GM21515 (cell line): ENCODE data around the gene GDF2.
A peak's percentile ranks its signal among the peaks of the same experiment; 100 is the strongest.

ENCODE experiments used
- ATAC-seq: cut with Tn5 transposase; IDR thresholded peaks from one replicate; pipeline ENCODE4 v1.9.1; 2021; ENCODE audit not compliant: unreplicated experiment

Gene GDF2

DNA sequence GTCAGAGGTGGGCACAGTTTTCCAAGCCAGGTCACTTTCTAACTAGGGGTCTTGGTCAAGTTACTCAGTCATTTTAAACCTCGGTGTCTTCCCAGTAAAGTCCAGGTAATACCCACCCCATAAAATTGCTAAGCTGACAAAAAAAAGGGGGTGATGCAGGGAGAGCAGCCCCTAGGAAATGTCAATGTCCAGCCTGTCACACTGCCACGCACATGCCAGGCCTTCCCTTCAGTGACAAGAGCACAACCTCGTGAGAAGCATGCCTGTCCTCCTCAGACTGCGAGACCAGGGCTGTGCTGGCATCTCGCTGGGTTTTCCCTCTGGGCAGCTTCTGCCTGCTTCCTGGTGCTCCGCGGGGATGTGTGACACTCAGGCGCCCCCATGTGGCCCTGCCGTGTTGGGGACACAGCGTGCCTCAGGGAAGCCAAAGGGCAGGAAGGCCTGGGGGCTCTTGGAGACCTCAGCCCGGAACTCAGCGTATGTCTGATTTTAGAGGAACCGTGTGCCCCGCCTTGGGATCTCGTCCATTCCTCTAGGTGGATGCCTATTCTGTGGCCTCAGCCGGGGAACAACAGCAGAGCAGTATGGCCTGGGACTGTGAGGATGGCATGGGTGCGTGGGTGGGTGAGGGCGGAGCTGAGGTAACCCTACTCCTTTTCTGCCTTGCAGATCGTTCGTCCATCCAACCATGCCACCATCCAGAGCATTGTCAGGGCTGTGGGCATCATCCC is 10.2 kb upstream of the GDF2 start:
- ATAC-seq = peak; percentile 66

DNA sequence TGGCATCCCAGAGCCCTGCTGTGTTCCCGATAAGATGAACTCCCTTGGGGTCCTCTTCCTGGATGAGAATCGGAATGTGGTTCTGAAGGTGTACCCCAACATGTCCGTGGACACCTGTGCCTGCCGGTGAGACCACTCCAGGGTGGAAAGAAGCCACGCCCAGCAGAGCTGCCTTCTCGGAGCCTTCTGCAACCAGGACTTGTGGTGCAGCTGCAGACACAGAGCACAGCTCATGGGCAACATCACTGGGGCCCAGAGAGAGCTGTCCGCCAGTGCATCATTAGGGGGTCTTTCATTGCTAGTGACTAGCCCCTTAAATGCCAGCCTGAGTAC is 9.6 kb upstream of the GDF2 start:
- ATAC-seq = no peak

DNA sequence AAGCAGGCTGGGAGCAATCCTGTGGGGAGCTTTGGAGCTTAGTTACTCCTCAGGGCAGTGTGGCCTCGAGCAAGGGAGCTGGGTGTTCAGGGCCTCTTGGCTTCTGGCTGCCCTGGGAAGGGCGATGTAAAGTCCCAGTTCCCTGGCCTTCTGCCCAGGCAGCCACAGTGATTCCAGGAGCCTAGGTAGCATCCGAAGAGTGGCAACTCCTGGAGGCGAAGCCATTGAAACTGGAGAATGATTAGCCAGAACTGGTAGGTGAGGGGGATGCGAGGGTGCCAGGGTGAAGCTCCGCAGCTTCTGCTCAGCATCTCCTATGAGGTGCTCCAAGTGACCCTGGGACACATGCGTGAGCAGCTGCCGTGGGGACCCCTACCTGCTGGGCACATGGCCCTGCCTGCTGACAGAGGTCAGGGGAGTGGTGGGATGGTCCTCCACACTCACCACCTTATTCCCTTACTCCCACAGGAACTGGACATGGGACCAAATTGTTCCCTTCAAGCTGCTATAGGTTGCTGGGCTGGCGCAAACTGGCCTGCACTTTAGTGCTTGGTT is 7.8 kb upstream of the GDF2 start:
- ATAC-seq = no peak

DNA sequence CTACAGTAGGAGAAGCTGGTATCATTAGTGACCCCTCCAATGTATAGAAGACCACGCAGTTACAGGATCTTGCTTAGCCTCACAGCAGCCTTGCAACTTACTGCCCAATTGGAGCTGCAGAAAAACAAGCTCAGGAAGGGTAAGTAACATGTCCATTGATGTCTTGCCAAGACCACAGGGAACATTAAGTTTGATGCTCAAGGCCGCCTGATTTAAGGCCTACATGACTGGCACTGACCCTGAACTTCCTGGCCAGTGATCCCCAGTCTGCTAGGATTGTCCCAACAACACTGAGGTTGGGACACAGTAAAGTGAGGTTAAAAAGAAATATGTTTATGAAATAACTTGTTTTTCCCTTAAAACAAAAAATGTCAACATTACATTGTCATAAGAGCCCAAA is 6.8 kb upstream of the GDF2 start:
- ATAC-seq = no peak

DNA sequence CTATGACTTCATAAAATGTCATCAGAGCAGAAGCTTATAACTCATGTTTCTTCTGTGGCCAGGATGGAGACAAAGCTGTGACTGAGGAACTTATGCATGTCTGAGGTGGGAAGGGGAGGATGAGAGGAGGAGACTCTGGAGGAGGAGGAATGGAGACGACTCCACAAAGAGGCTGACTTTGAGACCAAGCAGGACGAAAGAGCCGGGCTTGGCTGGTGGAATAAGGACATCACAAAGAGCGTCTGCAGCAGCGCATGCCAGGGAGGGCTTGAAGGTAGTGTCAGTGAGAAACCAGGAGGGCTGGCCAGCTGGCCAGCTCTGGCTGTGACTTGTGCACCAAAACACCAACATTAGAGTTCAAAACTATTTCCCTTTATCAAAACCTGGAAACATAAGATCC is 6.1 kb upstream of the GDF2 start:
- ATAC-seq = no peak

DNA sequence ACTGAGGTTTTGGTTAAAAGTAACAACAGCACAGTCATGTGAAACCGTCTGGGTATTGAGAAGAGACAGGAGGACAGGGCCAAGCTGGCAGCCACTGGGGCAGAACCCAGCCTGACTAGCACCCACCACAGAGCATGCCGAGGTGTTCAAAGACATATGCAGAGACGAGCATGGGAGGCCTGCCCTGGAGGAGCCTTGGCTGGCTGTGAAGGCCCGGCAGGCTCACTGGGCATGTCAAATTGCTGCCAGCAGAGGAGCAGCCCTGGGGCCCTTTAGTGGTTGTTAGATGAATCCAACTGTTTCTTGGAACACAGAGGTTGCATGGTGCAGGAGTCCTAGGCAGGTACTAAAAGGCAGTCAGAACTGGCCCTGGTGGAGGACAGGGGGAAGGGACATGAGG is 5.0 kb upstream of the GDF2 start:
- no peak for ATAC-seq

DNA sequence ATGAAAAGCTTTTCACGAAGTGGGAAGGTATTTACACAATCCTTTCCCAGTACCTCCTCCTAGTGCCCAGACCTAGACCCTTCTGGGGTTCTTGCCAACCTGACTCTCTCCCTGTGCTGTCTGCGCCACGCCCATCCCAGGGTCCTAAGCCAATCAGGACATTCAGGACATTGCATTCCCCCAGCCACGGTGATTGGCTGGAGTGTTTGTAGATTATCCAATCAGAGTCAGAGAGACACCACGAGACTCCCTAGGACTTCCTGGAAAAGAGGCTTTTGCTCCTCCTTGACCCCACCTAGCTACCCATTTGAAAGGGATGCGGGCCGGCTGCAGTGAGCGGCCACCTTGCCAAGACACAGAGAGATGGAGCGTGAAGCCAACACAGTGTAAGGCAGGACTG is 3.5 kb upstream of the GDF2 start:
- ATAC-seq = no peak

DNA sequence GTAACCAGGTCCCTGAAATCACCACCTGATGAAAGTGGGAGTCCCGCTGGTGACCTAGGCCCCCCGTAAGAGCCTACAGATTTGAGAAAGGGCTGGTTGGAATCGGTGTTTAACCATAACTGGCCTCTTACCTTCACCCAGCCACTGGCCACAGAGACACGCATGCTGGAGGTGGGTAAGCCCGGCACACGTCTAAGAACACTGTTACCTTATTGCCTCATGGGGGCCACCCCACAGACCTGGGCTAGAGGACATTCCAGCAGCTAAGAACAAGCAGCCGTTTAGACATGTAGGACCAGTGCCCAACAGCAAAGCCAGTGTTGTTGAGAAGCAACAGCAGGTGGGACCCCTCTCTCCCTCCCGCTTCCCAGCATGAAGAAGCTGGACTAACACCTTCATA is 2.5 kb upstream of the GDF2 start:
- ATAC-seq = no peak

DNA sequence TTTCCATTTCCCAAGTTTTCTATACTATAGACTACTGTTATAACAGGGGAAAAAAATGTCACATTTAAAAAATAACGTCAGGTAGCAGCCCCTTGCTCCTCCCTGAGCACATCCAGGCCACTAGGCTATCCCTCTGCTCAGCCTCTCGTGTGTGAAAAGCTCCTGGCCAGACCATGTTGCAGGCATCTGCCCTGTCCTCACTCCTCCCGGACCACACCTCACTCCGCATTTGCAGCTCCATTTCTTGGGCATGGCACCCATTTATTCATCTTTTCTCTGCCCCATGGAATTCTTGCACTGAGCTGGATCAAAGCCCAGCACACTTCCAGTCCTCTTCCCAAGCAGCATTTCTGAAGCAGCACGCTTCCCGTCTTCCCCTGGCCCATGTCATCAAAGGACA is 1.4 kb upstream of the GDF2 start:
- no peak for ATAC-seq

DNA sequence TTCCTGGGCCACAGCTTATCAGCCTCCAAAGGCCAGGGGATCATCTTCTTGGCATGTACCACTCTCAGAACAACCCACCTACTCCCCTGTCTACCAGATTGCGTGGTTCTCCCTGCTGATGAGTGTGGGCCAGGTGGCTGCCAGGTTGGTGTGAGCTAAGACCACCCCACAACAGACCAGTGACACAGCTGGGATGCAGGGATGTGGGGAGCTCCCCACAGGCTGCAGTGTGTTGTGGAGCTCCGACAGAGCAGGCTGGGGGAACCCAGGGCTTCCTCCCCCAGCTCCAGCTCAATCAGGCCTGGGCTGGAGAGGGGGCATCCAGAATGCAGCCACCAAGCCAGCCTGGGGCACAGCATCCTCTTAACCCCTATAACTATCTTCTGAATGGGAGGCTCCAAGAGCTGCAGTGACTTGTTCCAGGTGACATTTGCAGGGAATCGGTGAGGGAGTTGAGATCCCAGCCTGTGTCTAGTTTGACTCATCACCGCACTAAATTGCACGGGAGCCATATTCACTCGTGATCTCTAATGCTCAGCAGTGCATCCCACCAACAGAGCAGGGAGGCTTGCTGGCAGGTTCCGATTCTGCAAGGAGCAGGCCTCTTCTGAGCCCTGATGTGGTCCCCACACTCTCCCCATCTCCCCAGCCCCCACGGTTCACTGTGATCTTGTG is 596 bp upstream of the GDF2 start:
- ATAC-seq = no peak

DNA sequence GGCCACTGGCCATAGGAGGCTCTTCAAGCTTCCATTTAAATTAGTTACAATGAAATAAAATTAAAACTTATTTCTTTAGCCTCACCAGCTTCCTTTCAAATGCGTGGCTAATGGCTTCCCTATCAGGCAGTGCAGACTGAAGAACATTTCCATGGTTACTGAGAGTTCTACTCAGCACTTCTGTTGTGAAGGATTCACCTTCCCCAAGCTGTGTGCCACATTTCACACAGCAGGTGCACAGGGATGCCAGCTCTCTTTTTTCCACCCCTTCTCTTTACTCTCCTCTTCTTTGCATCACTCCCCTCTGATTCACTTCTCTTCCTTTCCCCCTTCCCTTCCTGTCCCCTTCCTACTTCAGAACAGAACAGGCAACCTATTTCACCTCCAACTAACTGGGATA is 833 bp downstream of the GDF2 start:
- no peak for ATAC-seq

DNA sequence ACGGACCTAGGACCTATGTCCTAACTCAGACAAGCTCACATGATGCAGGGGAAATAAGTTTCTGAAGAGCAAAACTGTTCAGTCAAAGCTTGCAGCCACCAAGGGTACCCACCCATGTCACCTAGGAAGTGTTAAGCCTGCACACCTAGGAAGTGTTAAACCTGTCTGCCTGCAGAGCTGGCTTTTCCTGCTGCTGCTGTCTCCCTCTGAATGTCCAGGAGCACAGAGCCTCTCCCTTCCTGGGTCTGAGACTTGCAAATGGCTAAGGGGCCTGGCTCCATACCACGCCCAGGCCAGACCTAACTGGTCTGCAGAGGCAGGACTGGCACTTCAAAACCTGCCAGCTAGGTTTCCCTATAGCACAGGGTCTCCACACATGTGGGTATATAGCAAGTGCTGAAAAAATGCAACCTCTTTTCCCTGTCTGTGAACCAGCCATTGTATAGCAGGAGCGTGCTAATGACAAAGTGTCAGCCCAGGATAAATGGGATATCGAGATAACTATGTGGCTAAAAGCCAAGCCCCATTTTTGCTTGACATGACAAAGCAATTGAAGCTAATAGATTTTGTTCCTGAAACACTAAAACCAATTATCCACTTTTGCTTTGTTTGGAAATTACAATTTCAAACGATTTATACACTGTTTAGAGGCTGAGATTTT is 1.5 kb downstream of the GDF2 start:
- no peak for ATAC-seq

DNA sequence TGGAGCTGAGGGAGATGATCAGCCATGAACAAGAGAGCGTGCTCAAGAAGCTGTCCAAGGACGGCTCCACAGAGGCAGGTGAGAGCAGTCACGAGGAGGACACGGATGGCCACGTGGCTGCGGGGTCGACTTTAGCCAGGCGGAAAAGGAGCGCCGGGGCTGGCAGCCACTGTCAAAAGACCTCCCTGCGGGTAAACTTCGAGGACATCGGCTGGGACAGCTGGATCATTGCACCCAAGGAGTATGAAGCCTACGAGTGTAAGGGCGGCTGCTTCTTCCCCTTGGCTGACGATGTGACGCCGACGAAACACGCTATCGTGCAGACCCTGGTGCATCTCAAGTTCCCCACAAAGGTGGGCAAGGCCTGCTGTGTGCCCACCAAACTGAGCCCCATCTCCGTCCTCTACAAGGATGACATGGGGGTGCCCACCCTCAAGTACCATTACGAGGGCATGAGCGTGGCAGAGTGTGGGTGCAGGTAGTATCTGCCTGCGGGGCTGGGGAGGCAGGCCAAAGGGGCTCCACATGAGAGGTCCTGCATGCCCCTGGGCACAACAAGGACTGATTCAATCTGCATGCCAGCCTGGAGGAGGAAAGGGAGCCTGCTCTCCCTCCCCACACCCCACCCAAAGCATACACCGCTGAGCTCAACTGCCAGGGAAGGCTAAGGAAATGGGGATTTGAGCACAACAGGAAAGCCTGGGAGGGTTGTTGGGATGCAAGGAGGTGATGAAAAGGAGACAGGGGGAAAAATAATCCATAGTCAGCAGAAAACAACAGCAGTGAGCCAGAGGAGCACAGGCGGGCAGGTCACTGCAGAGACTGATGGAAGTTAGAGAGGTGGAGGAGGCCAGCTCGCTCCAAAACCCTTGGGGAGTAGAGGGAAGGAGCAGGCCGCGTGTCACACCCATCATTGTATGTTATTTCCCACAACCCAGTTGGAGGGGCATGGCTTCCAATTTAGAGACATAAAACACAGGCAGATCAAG is 3.3 kb downstream of the GDF2 start:
- no peak for ATAC-seq

DNA sequence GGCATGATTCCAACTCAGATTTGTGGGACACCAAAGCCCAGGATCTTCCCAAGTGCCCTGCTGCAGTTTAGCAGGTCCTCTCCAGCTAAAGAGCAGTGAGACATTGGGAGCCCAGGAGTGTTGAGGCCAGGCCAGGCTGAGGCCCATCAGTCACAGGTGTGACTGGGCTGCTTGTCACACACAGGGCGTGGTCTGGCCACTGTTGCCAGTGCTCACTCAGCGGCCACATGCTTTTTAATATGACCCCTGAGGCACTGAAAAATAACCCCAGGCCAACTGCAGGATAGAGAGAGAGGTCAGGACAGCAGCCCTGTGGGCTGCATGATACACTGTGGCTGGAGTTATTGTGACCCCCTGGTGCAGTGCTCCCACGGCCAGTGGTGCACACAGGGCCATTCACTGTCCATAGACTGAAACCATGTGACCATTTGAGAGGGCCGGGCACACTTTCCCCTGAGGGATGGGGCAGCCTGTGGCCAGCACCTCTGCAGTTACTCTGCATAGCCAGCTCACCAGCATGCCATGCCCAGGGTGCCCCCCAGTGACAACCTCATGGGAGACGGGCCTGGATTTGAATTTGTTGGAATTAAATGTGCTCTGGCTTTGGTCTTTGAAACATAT is 4.2 kb downstream of the GDF2 start:
- no peak for ATAC-seq

DNA sequence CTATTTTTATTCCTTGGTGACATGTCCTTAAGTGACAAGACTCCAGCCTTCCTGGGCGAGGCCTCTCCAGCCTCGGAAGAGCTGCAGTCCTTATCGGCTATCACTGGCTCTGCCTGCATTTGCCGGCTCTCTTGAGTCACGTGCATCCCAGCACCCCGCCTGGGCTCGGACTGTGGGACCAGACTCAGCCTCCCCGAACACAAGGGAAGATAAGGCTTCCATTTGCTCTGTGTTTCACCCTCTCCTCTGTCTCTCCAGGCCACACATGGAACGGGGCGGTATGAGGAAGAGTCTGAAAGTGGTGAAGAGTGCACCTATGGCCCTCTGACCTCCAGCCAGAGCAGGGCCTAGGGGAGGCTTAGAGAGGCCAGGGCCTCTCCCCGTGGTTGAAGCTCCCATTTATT is 4.7 kb downstream of the GDF2 start:
- ATAC-seq = no peak

DNA sequence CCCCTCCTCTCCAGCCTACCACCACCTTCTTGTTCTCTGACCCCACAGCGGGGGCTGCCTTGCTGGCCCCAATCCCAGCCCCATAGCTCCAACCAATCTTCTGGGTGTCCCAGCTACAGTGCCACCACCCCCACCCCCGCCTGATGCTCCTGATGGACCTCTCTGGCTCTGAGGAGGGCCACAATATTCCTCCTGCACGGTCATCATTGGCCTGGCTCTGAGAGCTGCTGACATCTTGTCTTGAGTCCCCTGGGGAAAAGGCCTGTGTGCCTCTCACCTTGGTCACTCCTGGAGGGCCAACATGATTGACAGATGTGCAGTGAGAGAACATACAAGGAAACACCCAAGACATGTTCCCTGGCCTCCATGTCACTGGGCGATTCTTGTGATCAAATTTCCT is 7.6 kb downstream of the GDF2 start:
- ATAC-seq = no peak

DNA sequence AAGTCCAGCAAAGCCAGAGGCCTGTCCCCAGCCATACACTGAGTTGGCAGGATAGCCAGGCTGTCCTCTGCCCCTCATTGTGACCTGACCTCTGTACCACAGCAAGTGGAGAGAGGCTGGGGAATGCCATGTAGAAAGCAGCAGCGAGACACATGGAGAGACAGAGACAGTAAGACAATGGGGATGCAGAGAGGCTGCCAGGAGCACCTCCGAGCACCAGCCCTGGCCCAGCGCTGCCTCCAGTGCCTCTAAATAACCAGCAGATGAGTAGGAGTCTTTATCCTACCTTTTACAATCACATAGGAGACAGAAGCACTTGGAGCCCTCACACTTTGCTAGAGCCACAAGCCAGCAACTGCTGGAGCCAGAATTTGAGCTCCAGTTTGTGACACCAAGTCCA is 8.1 kb downstream of the GDF2 start:
- no peak for ATAC-seq

DNA sequence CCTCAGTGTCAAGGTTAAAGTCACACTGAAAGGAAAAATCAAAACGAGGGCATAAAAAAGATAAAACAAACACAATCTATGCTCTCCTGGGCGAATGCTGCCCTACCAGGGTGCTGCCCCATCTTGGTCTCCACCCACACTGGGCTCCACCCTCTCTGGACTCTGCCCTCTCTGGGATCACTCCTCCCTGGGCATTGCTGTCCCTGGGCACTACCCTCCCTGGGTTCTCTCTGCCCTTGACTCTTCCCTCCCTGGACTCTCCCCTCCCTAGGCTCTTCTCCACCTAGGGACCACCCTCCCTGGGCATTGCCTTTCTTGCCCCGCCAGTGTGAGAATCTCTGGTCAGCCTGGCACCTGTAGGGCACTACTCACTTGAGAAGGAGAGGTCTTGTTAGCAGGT is 8.6 kb downstream of the GDF2 start:
- ATAC-seq = no peak

DNA sequence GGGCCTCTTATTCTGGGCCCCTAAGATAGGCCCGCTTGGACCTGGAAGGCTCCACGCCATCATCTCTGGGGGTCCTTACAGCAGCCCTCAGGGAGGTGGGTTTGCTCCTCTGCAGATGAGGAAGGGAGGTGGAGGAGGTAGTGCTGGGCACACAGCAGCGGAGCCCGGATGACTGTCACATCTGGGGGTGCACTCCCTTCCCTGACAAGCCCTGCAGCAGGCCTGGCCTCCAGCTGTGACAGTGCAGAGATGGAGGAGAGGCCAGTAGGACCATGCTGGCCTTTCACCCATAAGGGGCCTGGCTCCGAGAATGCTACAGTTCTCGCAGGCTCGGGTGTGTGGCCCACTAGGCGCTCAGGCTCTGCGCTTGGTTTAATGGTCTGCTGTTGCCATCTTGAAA is 9.2 kb downstream of the GDF2 start:
- ATAC-seq = no peak

DNA sequence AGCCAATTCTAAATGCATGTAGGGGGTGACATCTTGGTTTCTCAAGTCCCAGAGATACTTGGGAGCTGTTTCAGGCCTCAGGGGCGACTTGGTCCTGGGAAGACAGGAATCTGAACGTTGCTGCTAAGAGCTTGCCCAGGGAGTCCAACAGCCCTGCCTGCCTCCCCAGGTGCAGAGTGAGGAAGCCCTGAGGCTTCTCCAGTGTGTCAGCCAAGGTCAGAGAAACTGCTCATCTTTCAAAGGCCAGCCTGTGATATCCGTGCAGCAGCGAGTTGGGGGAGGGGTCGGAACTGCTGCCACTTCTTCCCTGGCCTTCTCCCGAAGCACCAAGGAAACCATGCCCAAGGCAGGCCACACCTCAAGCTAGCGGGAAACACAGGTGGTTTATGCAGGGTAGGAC is 9.7 kb downstream of the GDF2 start:
- ATAC-seq = no peak

DNA sequence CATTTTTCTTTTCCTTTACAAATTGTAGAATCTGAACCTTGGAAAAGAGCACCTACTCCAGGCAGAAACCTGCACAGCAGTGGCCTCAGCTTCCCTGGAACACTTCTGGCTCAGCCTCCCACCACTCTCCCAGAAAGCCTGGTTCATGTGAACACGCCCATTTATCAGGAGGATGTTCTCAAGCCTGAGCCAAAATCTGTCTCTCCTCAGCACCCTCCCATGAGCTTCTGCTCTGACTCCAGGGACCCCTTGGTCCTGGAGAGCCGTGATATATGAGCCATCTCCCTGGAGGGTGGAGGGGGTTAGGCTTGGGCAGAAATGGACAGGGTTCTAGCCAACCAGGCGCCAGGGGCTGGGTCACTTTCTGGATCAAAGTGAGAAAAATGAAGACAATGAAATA is 10.1 kb downstream of the GDF2 start:
- no peak for ATAC-seq
